ENCODE measurements around the gene LSM12.

DNA sequence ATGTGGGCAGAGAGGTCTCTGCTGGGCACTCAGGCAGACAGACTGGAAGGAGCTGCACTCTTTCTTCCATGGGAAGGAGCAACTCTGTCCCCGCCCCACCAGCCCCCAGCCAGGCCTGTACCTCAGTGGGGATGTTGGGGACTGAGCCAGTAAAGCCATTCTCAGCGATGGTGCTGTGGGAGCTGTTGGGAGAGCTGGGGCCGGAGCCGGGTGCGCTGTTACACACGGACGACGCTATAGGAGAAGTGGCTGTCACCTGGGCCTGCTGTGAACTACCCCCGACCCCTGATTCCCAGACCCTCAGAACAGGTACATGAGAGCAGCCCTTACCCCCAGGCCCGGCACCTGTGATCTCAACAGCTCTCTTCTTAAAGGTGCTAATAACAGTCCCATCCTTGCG, 25.6 kb upstream of the LSM12 start:
- TF ChIP-seq, protein P1, sequence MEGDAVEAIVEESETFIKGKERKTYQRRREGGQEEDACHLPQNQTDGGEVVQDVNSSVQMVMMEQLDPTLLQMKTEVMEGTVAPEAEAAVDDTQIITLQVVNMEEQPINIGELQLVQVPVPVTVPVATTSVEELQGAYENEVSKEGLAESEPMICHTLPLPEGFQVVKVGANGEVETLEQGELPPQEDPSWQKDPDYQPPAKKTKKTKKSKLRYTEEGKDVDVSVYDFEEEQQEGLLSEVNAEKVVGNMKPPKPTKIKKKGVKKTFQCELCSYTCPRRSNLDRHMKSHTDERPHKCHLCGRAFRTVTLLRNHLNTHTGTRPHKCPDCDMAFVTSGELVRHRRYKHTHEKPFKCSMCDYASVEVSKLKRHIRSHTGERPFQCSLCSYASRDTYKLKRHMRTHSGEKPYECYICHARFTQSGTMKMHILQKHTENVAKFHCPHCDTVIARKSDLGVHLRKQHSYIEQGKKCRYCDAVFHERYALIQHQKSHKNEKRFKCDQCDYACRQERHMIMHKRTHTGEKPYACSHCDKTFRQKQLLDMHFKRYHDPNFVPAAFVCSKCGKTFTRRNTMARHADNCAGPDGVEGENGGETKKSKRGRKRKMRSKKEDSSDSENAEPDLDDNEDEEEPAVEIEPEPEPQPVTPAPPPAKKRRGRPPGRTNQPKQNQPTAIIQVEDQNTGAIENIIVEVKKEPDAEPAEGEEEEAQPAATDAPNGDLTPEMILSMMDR (IDR thresholded peaks at IDR 0.05; ENCODE audit: low read length) = no peak
- TF ChIP-seq EZH2 (IDR thresholded peaks at IDR 0.05; ENCODE audit: borderline replicate concordance, low read length) = no peak

Measured in OCI-LY1 (cell line).